Measurements from ENCODE around the gene NKTR. TPM values are rescaled to one million over a fixed set of nuclear protein-coding genes. Genes with fewer than 3 reads are reported as not detected.
A peak's percentile ranks its signal among the peaks of the same experiment; 100 is the strongest.
"Not testable (repeated sequence)": the region's sequence is repeated elsewhere in the genome, so short reads cannot be mapped to it uniquely, and the experiment has no call there.

NKTR gene
- total and polyA plus RNA-seq, 4 donors: 80.8 to 176 (median 95.2) TPM

DNA sequence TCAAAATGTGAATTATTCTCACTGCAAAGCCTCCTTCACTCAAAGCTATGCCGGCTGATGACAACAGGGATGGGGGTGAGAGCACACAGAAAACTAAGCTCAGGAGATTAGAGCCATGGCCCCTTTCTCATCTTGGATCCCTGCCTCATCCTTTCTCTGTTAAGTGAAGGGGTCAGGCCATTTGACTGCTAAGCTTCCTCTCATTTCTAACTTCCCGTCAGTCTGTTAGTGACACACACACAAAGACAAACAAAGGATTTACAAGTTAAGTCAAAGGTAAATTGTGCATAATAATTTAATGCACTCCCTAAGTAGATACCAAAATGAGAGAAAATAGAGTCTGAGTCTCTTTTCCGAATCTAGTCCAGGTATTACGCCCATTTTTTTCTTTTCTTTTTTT is 8.7 kb upstream of the NKTR start:
- WGBS (ENCODE audit: insufficient coverage): 90% methylated on average over 2 of the region's 4 CpGs
- Histone ChIP-seq H3K27me3 (ENCODE audit: control insufficient read depth, insufficient read depth, low read length) (no peaks in the 10 kb centered on the region), H3K4me3 (ENCODE audit: low read depth, low read length) (peak overlapping the region; percentile 56), H3K9me3 (ENCODE audit: control insufficient read depth, insufficient read depth, low read length) (no peaks in the 10 kb centered on the region), H3K27ac (ENCODE audit: low read depth, low read length) (no peak overlapping the region), H3K4me1 (ENCODE audit: control insufficient read depth, insufficient read depth, low read length) (peaks cover 15% of the 10 kb centered on the region), H3K36me3 (ENCODE audit: control insufficient read depth, insufficient read depth, low read length) (no peaks in the 10 kb centered on the region)
- no peak for DNase-seq (ENCODE audit: low read depth in 4 of 6, low spot score in 6 of 6)

DNA sequence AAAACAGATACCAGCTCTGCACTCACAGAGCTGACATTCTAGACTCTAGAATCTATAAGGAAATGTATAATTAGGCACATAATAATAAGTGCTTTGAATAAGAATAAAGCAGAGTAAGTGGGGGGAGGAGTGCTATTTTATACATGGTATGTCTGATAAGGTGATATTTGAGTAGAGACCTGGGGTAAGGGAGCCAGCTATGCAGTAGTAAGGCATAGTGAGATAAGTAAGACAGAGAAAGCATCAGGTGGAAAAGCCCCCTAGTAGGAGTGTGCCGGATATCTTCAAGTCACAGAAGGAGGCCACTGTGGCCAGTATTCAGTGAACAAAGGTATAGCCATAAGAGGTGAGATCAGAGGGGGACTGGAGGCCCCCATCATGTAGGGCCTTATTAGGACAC is 6.9 kb upstream of the NKTR start:
- Histone ChIP-seq H3K27ac (ENCODE audit: low read depth, low read length) (no peak overlapping the region), H3K27me3 (ENCODE audit: control insufficient read depth, insufficient read depth, low read length) (no peaks in the 10 kb centered on the region), H3K9me3 (ENCODE audit: control insufficient read depth, insufficient read depth, low read length) (no peaks in the 10 kb centered on the region), H3K36me3 (ENCODE audit: control insufficient read depth, insufficient read depth, low read length) (no peaks in the 10 kb centered on the region), H3K4me1 (ENCODE audit: control insufficient read depth, insufficient read depth, low read length) (peaks cover 15% of the 10 kb centered on the region), H3K4me3 (ENCODE audit: low read depth, low read length) (no peak overlapping the region)
- no peak for DNase-seq (ENCODE audit: low read depth in 4 of 6, low spot score in 6 of 6)
- 100% methylated on average over 1 of the region's 1 CpG for WGBS (ENCODE audit: insufficient coverage)

DNA sequence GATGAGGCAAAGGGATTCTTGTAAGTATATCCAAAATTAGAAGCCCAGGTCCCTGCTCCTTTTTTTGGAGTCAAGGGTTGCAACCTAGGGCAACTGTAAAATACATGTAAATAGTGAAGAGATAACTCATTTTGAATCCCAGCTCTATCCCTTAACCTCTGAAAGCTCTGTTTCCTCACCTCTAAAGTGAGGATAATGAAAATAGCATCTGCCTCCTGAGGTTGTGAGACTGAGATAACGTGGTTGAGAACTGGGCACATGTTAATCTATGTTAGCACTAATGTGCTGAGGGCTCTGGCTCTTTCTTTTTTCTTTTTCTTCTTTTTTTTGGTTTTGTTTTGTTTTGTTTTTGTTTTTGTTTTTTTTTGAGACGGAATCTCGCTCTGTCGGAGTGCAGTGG is 4.8 kb upstream of the NKTR start:
- DNase-seq (ENCODE audit: low read depth in 4 of 6, low spot score in 6 of 6): no peak
- H3K36me3 ChIP-seq (ENCODE audit: control insufficient read depth, insufficient read depth, low read length): no peaks in the 10 kb centered on the region
- H3K4me1 ChIP-seq (ENCODE audit: control insufficient read depth, insufficient read depth, low read length): peaks cover 14% of the 10 kb centered on the region
- no peaks in the 10 kb centered on the region for H3K9me3 ChIP-seq (ENCODE audit: control insufficient read depth, insufficient read depth, low read length)
- H3K4me3 ChIP-seq (ENCODE audit: low read depth, low read length): no peak overlapping the region
- no CpG with 5 or more reads among the region's 4 CpGs for WGBS (ENCODE audit: insufficient coverage)
- no peaks in the 10 kb centered on the region for H3K27me3 ChIP-seq (ENCODE audit: control insufficient read depth, insufficient read depth, low read length)
- H3K27ac ChIP-seq (ENCODE audit: low read depth, low read length): no peak overlapping the region

- not testable (repeated sequence) for H3K4me1 ChIP-seq (ENCODE audit: control insufficient read depth, insufficient read depth, low read length); H3K9me3 ChIP-seq (ENCODE audit: control insufficient read depth, insufficient read depth, low read length); H3K36me3 ChIP-seq (ENCODE audit: control insufficient read depth, insufficient read depth, low read length); DNase-seq (ENCODE audit: low read depth in 4 of 6, low spot score in 6 of 6); H3K27ac ChIP-seq (ENCODE audit: low read depth, low read length); H3K4me3 ChIP-seq (ENCODE audit: low read depth, low read length); H3K27me3 ChIP-seq (ENCODE audit: control insufficient read depth, insufficient read depth, low read length)
- 100% methylated on average over 3 of the region's 7 CpGs for WGBS (ENCODE audit: insufficient coverage)
Observed at GRCh38 chr3:42597098-42597497, 3.4 kb upstream of the NKTR start.

DNA sequence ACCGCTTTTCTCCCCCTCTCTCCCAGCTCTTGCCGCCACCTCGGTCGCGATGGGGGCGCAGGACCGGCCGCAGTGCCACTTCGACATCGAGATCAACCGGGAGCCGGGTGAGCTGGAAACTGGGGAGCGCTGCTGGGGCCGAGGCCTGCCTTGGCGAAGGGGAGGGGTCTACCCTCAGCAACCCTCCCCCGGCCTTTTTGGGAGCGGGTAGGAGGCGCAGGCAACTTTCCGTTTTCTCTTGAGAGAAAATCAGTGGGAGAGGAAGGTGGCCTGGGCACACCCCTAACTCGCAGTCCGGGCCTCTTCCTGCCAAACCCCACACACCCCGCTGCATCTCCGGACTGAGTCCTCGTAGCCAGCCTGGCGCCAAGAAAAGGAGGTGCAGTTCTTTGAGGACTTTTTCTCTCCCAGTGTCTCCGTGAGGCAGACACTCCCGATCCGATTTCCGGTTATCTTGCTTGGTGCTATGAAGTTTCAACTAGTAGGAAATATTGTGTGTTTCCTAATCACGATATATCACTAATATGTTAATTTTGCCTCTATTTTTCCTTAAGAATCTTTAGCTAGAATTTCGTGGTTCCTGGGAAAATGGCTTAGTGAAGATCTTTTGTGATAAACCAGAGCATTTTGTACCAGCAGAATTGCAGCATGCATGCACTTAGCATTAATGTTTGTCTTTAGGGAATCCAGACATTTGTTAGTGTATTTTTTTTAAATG is 631 bp downstream of the NKTR start:
- H3K27me3 ChIP-seq (ENCODE audit: control insufficient read depth, insufficient read depth, low read length): no peaks in the 10 kb centered on the region
- H3K27ac ChIP-seq (ENCODE audit: low read depth, low read length): peak overlapping the region; percentile 96
- peak overlapping the region; percentile 82 for H3K4me3 ChIP-seq (ENCODE audit: low read depth, low read length)
- no peaks in the 10 kb centered on the region for H3K9me3 ChIP-seq (ENCODE audit: control insufficient read depth, insufficient read depth, low read length)
- DNase-seq (ENCODE audit: low read depth in 4 of 6, low spot score in 6 of 6): peak in 3 of 6 donors; percentile 45 to 85 (median 46)
- peaks cover 4% of the 10 kb centered on the region for H3K36me3 ChIP-seq (ENCODE audit: control insufficient read depth, insufficient read depth, low read length)
- 0% methylated on average over 6 of the region's 31 CpGs for WGBS (ENCODE audit: insufficient coverage)
- peaks cover 6% of the 10 kb centered on the region for H3K4me1 ChIP-seq (ENCODE audit: control insufficient read depth, insufficient read depth, low read length)

DNA sequence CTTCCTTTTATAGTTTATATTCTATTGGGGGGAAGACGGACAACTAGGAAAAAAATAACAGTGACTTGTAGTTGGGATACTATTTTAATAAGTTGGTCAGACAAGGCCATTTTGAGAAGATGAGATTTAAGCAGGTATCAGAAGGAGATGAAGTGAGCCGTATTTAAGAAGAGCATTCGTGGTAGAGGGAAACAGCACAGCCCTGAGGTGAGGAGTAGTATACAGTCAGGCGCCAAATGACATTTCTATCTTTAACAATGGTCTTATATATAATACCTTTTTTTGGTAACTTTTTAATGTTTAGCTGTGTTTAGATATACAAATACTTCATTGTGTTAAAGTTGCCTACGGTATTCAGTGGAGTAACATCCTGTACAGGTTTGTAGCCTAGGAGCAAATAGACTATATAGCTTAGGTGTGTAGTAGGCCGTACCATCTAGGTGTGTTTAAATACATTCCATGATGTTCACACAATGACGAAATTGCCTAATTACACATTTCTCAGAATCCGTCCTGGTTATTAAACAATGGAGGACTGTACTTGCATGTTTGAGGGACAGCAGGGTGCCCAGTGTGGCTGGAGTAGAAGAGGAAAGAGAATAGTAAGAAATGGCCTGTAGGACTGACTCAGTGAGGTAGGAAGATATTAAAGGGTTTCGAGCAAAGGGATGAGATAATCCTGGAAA is 1.6 kb downstream of the NKTR start:
- Histone ChIP-seq H3K36me3 (ENCODE audit: control insufficient read depth, insufficient read depth, low read length) (peaks cover 4% of the 10 kb centered on the region), H3K4me1 (ENCODE audit: control insufficient read depth, insufficient read depth, low read length) (peaks cover 6% of the 10 kb centered on the region), H3K27me3 (ENCODE audit: control insufficient read depth, insufficient read depth, low read length) (no peaks in the 10 kb centered on the region), H3K27ac (ENCODE audit: low read depth, low read length) (peak overlapping the region; percentile 96), H3K4me3 (ENCODE audit: low read depth, low read length) (peak overlapping the region; percentile 82), H3K9me3 (ENCODE audit: control insufficient read depth, insufficient read depth, low read length) (no peaks in the 10 kb centered on the region)
- WGBS (ENCODE audit: insufficient coverage): 35% methylated on average over 2 of the region's 9 CpGs
- DNase-seq (ENCODE audit: low read depth in 4 of 6, low spot score in 6 of 6): no peak

DNA sequence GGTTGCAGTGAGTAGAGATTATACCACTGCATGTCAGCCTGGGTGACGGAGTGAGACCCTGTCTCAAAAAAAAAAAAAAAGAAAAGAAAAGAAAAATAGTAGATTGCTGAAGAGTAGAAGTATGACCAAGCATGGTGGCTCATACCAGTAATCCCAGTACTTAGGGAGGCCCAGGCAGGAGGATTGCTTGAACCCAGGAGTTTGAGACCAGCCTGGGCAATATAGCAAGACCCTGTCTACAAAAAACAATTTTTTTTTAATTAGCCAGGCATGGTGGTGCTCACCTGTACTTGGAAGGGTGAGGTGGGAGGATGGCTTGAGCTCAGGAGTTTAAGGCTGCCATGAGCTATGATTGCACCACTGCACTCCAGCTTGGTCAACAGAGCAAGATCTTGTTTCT is 2.5 kb downstream of the NKTR start:
- Histone ChIP-seq H3K4me1 (ENCODE audit: control insufficient read depth, insufficient read depth, low read length) (peaks cover 7% of the 10 kb centered on the region), H3K27ac (ENCODE audit: low read depth, low read length) (no peak overlapping the region), H3K9me3 (ENCODE audit: control insufficient read depth, insufficient read depth, low read length) (no peaks in the 10 kb centered on the region), H3K4me3 (ENCODE audit: low read depth, low read length) (no peak overlapping the region), H3K36me3 (ENCODE audit: control insufficient read depth, insufficient read depth, low read length) (peaks cover 5% of the 10 kb centered on the region), H3K27me3 (ENCODE audit: control insufficient read depth, insufficient read depth, low read length) (no peaks in the 10 kb centered on the region)
- no peak for DNase-seq (ENCODE audit: low read depth in 4 of 6, low spot score in 6 of 6)
- WGBS (ENCODE audit: insufficient coverage): 100% methylated on average over 1 of the region's 1 CpG

DNA sequence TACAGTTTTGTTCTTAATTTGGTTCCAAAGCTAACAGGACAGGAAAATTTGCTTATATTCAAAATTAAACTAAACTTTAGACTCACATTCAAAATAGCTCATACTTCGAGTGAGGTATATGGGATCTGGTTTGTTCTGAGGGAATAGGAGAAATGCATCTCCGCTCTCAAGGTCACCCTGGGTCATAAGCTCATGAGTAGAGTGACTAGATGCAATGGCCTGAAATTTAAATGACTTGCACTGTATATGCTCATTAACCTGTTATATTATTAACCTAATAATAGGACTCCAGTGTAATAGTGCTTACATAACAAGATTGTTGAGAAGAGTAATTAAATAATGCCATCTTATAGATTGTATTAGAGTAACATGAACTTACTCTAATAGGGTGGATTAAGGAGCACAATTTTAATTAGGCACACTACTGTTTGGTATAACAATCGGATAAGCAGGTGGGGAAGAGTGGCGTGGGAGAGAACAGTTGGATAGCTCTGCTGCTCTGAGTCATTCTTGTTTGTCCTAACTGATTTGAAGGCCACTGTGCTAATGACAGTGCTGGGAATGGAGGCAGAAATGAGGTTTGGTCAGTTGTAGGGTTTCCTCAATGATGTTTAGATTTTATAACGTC is 5.2 kb downstream of the NKTR start:
- H3K9me3 ChIP-seq (ENCODE audit: control insufficient read depth, insufficient read depth, low read length): no peaks in the 10 kb centered on the region
- H3K4me1 ChIP-seq (ENCODE audit: control insufficient read depth, insufficient read depth, low read length): peaks cover 6% of the 10 kb centered on the region
- no peak for DNase-seq (ENCODE audit: low read depth in 4 of 6, low spot score in 6 of 6)
- no peaks in the 10 kb centered on the region for H3K27me3 ChIP-seq (ENCODE audit: control insufficient read depth, insufficient read depth, low read length)
- H3K36me3 ChIP-seq (ENCODE audit: control insufficient read depth, insufficient read depth, low read length): peaks cover 11% of the 10 kb centered on the region
- H3K27ac ChIP-seq (ENCODE audit: low read depth, low read length): no peak overlapping the region
- 43% methylated on average over 2 of the region's 5 CpGs for whole genome bisulfite sequencing (ENCODE audit: insufficient coverage)
- H3K4me3 ChIP-seq (ENCODE audit: low read depth, low read length): no peak overlapping the region

DNA sequence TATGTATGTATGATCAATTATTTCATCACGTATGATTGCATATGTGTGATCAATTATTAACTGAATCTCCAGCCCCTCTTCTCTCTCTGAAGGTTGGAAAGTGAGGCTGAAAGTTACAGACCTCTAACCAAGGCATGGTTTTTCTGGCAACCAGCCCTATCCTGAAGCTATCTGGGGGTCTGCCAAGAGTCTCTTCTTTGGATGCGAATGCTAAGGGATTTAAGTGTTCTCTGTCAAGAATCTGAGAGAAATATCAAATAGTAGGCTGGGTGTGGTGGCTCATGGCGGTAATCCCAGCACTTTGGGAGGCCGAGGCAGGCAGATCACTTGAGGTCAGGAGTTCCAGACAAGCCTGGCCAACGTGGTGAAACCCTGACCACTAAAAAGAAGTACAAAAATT is 8.1 kb downstream of the NKTR start:
- H3K4me3 ChIP-seq (ENCODE audit: low read depth, low read length): no peak overlapping the region
- peaks cover 11% of the 10 kb centered on the region for H3K36me3 ChIP-seq (ENCODE audit: control insufficient read depth, insufficient read depth, low read length)
- DNase-seq (ENCODE audit: low read depth in 4 of 6, low spot score in 6 of 6): peak in 4 of 6 donors; percentile 47 to 78 (median 60)
- no peaks in the 10 kb centered on the region for H3K27me3 ChIP-seq (ENCODE audit: control insufficient read depth, insufficient read depth, low read length)
- peaks cover 6% of the 10 kb centered on the region for H3K4me1 ChIP-seq (ENCODE audit: control insufficient read depth, insufficient read depth, low read length)
- H3K9me3 ChIP-seq (ENCODE audit: control insufficient read depth, insufficient read depth, low read length): no peaks in the 10 kb centered on the region
- WGBS (ENCODE audit: insufficient coverage): 58% methylated on average over 3 of the region's 5 CpGs
- no peak overlapping the region for H3K27ac ChIP-seq (ENCODE audit: low read depth, low read length)
